HG03521 (cell line): ENCODE measurements around the gene COPS8.

Source experiments
- ATAC-seq: cut with Tn5 transposase; IDR thresholded peaks from one replicate; pipeline ENCODE4 v1.9.1; 2021; ENCODE audit warnings: mild to moderate bottlenecking, moderate library complexity; ENCODE audit not compliant: unreplicated experiment

COPS8 gene

GRCh38 chr2:237064203-237065070 is 21.3 kb upstream of the COPS8 start:
- no peak for ATAC-seq

GRCh38 chr2:237065071-237065377 is 20.7 kb upstream of the COPS8 start:
- ATAC-seq = no peak

- no peak for ATAC-seq
Observed at GRCh38 chr2:237066396-237066795, 19.3 kb upstream of the COPS8 start.

GRCh38 chr2:237068005-237068576 is 17.6 kb upstream of the COPS8 start:
- no peak for ATAC-seq

- no peak for ATAC-seq
Observed at GRCh38 chr2:237072067-237072931, 13.4 kb upstream of the COPS8 start.

- no peak for ATAC-seq
Observed at GRCh38 chr2:237073552-237073951, 12.1 kb upstream of the COPS8 start.

- ATAC-seq = no peak
Observed at GRCh38 chr2:237074211-237074993, 11.3 kb upstream of the COPS8 start.

- no peak for ATAC-seq
Observed at GRCh38 chr2:237075749-237076599, 9.7 kb upstream of the COPS8 start.

- no peak for ATAC-seq
Observed at GRCh38 chr2:237081596-237081995, 4.1 kb upstream of the COPS8 start.

- no peak for ATAC-seq
Observed at GRCh38 chr2:237083026-237083425, 2.7 kb upstream of the COPS8 start.

GRCh38 chr2:237084444-237084843 is 1.2 kb upstream of the COPS8 start:
- ATAC-seq = no peak

GRCh38 chr2:237090906-237091305 is 5.2 kb downstream of the COPS8 start:
- ATAC-seq = no peak

- ATAC-seq = no peak
Observed at GRCh38 chr2:237091779-237092436, 6.2 kb downstream of the COPS8 start.

- no peak for ATAC-seq
Observed at GRCh38 chr2:237092506-237092905, 6.8 kb downstream of the COPS8 start.

GRCh38 chr2:237092920-237093781 is 7.5 kb downstream of the COPS8 start:
- no peak for ATAC-seq

GRCh38 chr2:237096201-237096600 is 10.5 kb downstream of the COPS8 start:
- ATAC-seq = no peak

GRCh38 chr2:237096911-237097310 is 11.2 kb downstream of the COPS8 start:
- no peak for ATAC-seq

GRCh38 chr2:237097326-237097910 is 11.7 kb downstream of the COPS8 start:
- ATAC-seq = no peak
